Neural cell (in vitro differentiated cells): ENCODE results near the gene CKAP4. TPM values are rescaled to one million over a fixed set of nuclear protein-coding genes. Genes with fewer than 3 reads are reported as not detected.
"Not testable (repeated sequence)": the region's sequence is repeated elsewhere in the genome, so short reads cannot be mapped to it uniquely, and the experiment has no call there.

Experiments used
- H2AFZ ChIP-seq: fragments of 200-600, 300-800 bp; sonication (generic), shearing (Covaris generic); 2 replicates; pipeline ENCODE4 v1.6.0; 2014; ENCODE audit warnings: low read depth, mild to moderate bottlenecking, antibody characterized with exemption, low read length, moderate library complexity
- H3F3A ChIP-seq: fragments of 200-600 bp; shearing (Covaris generic); 2 replicates; pipeline ENCODE4 v1.6.1; 2016; ENCODE audit warnings: mild to moderate bottlenecking, moderate library complexity, mixed read lengths, antibody characterized with exemption, low read length; ENCODE audit not compliant: insufficient read depth, poor library complexity, severe bottlenecking
- H3K27ac ChIP-seq: fragments of 200-600, 300-800 bp; sonication (generic), shearing (Covaris generic); 2 replicates; pipeline ENCODE4 v1.5.1; 2014; ENCODE audit warnings: mild to moderate bottlenecking, low read length, moderate library complexity
- H3K27me3 ChIP-seq: fragments of 300-800, 200-600 bp; sonication (generic), shearing (Covaris generic); 2 replicates; pipeline ENCODE4 v1.6.0; 2014; ENCODE audit warnings: mild to moderate bottlenecking, low read depth, low read length, moderate library complexity; ENCODE audit not compliant: insufficient read depth
- H3K36me3 ChIP-seq: fragments of 300-800, 200-600 bp; sonication (generic), shearing (Covaris generic); 2 replicates; pipeline ENCODE4 v1.5.1; 2014; ENCODE audit warnings: mild to moderate bottlenecking, antibody characterized with exemption, low read length, moderate library complexity; ENCODE audit not compliant: insufficient read depth
- H3K4me2 ChIP-seq: fragments of 300-800, 200-600 bp; sonication (generic), shearing (Covaris generic); 2 replicates; pipeline ENCODE4 v1.6.0; 2014; ENCODE audit warnings: mild to moderate bottlenecking, low read length
- H3K4me3 ChIP-seq: fragments of 300-800, 200-600 bp; sonication (generic), shearing (Covaris generic); 2 replicates; pipeline ENCODE4 v1.5.1; 2014; ENCODE audit warnings: mild to moderate bottlenecking, low read length, moderate library complexity
- H3K79me2 ChIP-seq: fragments of 200-600 bp; shearing (Covaris generic); replicated peaks from 2 replicates; pipeline ENCODE4 v1.6.0; 2014; ENCODE audit warnings: mild to moderate bottlenecking, low read length, moderate library complexity; ENCODE audit not compliant: insufficient read depth
- H3K9ac ChIP-seq: fragments of 300-800, 200-600 bp; sonication (generic), shearing (Covaris generic); 2 replicates; pipeline ENCODE4 v1.6.1; 2016; ENCODE audit warnings: mild to moderate bottlenecking, low read length, mixed read lengths
- H3K9me2 ChIP-seq: fragments of 200-600 bp; shearing (Covaris generic); 2 replicates; pipeline ENCODE4 v1.6.1; 2016; ENCODE audit warnings: mild to moderate bottlenecking, low read length, mixed read lengths; ENCODE audit not compliant: insufficient read depth
- H3K9me3 ChIP-seq: fragments of 200-600, 300-800 bp; sonication (generic), shearing (Covaris generic); 2 replicates; pipeline ENCODE4 v1.6.1; 2016; ENCODE audit warnings: mild to moderate bottlenecking, mixed run types, low read length, moderate library complexity, mixed read lengths
- H4K20me1 ChIP-seq: fragments of 200-600 bp; shearing (Covaris generic); 2 replicates; pipeline ENCODE4 v1.6.1; 2016; ENCODE audit warnings: mild to moderate bottlenecking, mixed run types; ENCODE audit not compliant: insufficient read depth
- EP300 ChIP-seq: fragments of 450-650 bp; conservative IDR thresholded peaks from 2 replicates; pipeline ENCODE4 v1.6.1; 2014; ENCODE audit warnings: antibody characterized with exemption, mild to moderate bottlenecking, moderate library complexity; ENCODE audit not compliant: poor library complexity, severe bottlenecking
- EZH2 ChIP-seq: fragments of 200-600, 300-800 bp; shearing (Covaris generic), sonication (generic); IDR thresholded peaks from 2 replicates; pipeline ENCODE4 v1.6.1; 2014; ENCODE audit warnings: antibody characterized with exemption, low read length, borderline replicate concordance, mild to moderate bottlenecking; ENCODE audit not compliant: insufficient read depth, poor library complexity, severe bottlenecking
- MXI1 ChIP-seq: fragments of 450-650 bp; conservative IDR thresholded peaks from 2 replicates; pipeline ENCODE4 v1.6.1; 2014; ENCODE audit warnings: antibody characterized with exemption, mild to moderate bottlenecking; ENCODE audit not compliant: poor library complexity, severe bottlenecking
- POLR2AphosphoS5 ChIP-seq: IDR thresholded peaks from 2 replicates; pipeline ENCODE4 v1.6.1; 2012
- RAD21 ChIP-seq: fragments of 450-650 bp; conservative IDR thresholded peaks from 2 replicates; pipeline ENCODE4 v1.6.1; 2014; ENCODE audit warnings: antibody characterized with exemption, mild to moderate bottlenecking, moderate library complexity
- SMC3 ChIP-seq: fragments of 450-650 bp; conservative IDR thresholded peaks from 2 replicates; pipeline ENCODE4 v1.6.1; 2014; ENCODE audit warnings: antibody characterized with exemption, mild to moderate bottlenecking, moderate library complexity; ENCODE audit not compliant: poor library complexity
- TAF1 ChIP-seq: IDR thresholded peaks from 2 replicates; pipeline ENCODE4 v1.6.1; 2012; ENCODE audit warnings: low read depth
- polyA plus RNA-seq: library from polyadenylated mRNA; depleted of rRNA; stranded (reverse); fragments of >200 nt; gene quantifications from 2 replicates; pipeline ENCODE4 v1.2.3, GENCODE V29; 2014
- TF ChIP-seq, protein P1 (sequence below): fragments of 450-650 bp; IDR thresholded peaks from 2 replicates; pipeline ENCODE4 v1.5.1; 2014; ENCODE audit warnings: antibody characterized with exemption, mild to moderate bottlenecking, moderate library complexity; ENCODE audit not compliant: poor library complexity, severe bottlenecking
- TF ChIP-seq, protein P2 (sequence below): IDR thresholded peaks from 2 replicates; pipeline ENCODE4 v1.6.1; 2012; ENCODE audit warnings: borderline replicate concordance

The CKAP4 gene
- polyA plus RNA-seq, 1 donor from 2014 or later, result 50.0 TPM

GRCh38 chr12:106287364-106287763 lies 39.5 kb upstream of the CKAP4 start:
- Histone ChIP-seq H4K20me1 (no peaks in the 10 kb centered on the region), H3K27me3 (no peaks in the 10 kb centered on the region), H3K9me3 (no peaks in the 10 kb centered on the region), H3K4me3 (no peak overlapping the region), H3K36me3 (no peaks in the 10 kb centered on the region), H3F3A (no peaks in the 10 kb centered on the region), H3K79me2 (no peaks in the 10 kb centered on the region), H2AFZ (no peak overlapping the region), H3K4me2 (no peak overlapping the region), H3K9ac (no peak overlapping the region), H3K9me2 (no peaks in the 10 kb centered on the region), H3K27ac (no peak overlapping the region)
- TF ChIP-seq RAD21 (no peak), MXI1 (no peak), SMC3 (no peak), EP300 (no peak), TAF1 (no peak), EZH2 (no peak), POLR2AphosphoS5 (no peak)
- TF ChIP-seq, protein P1, sequence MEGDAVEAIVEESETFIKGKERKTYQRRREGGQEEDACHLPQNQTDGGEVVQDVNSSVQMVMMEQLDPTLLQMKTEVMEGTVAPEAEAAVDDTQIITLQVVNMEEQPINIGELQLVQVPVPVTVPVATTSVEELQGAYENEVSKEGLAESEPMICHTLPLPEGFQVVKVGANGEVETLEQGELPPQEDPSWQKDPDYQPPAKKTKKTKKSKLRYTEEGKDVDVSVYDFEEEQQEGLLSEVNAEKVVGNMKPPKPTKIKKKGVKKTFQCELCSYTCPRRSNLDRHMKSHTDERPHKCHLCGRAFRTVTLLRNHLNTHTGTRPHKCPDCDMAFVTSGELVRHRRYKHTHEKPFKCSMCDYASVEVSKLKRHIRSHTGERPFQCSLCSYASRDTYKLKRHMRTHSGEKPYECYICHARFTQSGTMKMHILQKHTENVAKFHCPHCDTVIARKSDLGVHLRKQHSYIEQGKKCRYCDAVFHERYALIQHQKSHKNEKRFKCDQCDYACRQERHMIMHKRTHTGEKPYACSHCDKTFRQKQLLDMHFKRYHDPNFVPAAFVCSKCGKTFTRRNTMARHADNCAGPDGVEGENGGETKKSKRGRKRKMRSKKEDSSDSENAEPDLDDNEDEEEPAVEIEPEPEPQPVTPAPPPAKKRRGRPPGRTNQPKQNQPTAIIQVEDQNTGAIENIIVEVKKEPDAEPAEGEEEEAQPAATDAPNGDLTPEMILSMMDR, result no peak
- TF ChIP-seq, protein P2, sequence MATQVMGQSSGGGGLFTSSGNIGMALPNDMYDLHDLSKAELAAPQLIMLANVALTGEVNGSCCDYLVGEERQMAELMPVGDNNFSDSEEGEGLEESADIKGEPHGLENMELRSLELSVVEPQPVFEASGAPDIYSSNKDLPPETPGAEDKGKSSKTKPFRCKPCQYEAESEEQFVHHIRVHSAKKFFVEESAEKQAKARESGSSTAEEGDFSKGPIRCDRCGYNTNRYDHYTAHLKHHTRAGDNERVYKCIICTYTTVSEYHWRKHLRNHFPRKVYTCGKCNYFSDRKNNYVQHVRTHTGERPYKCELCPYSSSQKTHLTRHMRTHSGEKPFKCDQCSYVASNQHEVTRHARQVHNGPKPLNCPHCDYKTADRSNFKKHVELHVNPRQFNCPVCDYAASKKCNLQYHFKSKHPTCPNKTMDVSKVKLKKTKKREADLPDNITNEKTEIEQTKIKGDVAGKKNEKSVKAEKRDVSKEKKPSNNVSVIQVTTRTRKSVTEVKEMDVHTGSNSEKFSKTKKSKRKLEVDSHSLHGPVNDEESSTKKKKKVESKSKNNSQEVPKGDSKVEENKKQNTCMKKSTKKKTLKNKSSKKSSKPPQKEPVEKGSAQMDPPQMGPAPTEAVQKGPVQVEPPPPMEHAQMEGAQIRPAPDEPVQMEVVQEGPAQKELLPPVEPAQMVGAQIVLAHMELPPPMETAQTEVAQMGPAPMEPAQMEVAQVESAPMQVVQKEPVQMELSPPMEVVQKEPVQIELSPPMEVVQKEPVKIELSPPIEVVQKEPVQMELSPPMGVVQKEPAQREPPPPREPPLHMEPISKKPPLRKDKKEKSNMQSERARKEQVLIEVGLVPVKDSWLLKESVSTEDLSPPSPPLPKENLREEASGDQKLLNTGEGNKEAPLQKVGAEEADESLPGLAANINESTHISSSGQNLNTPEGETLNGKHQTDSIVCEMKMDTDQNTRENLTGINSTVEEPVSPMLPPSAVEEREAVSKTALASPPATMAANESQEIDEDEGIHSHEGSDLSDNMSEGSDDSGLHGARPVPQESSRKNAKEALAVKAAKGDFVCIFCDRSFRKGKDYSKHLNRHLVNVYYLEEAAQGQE, result no peak

DNA sequence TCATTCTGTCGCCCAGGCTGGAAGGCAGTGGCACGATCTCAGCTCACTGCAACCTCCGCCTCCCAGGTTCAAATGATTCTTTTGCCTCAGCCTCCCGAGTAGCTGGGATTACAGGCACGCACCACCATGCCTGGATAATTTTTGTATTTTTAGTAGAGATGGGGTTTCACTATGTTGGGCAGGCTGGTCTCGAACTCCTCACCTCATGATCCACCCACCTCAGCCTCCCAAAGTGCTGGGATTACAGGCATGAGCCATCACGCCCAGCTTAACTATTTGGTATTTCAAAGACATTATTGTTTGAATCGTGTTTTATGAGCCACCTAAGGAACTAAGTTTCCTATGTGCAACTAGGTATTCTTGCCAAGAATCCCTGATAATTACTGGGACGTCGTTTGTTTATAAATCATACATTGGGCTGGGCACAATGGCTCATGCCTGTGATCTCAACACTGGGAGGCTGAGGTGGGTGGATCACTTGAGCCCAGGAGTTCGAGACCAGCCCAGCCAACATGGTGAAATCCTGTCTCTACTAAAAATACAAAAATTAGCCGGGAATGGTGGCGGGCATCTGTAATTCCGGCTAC lies 38.8 kb upstream of the CKAP4 start:
- H3K4me2 ChIP-seq, H4K20me1 ChIP-seq, H3K4me3 ChIP-seq, H3K9ac ChIP-seq, H3K9me2 ChIP-seq, H2AFZ ChIP-seq, H3K27ac ChIP-seq, H3K27me3 ChIP-seq, H3K36me3 ChIP-seq, H3K9me3 ChIP-seq, H3F3A ChIP-seq, H3K79me2 ChIP-seq: not testable (repeated sequence)

DNA sequence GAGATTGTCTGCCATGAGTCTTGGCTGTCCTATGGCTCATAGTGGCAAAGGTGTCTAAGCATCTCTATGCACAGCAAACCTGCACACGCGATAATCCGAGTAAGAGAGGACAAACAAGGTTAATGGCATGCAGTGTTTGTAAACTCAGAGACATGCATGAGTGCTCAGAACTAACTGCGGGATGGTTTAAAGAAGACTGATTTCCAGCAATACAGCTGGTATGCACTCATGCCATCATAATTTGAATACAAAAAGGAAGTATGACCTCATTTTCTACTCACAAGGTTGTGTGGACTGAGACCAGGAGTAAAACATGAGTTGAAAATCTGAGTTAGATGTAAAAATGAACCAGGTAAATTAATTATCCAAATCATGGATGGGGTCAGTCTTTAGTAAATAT lies 38.2 kb upstream of the CKAP4 start:
- Histone ChIP-seq H2AFZ (no peak overlapping the region), H3K9me2 (no peaks in the 10 kb centered on the region), H3K4me2 (no peak overlapping the region), H3K4me3 (no peak overlapping the region), H3K36me3 (no peaks in the 10 kb centered on the region), H3K79me2 (no peaks in the 10 kb centered on the region), H3F3A (no peaks in the 10 kb centered on the region), H3K27ac (no peak overlapping the region), H4K20me1 (no peaks in the 10 kb centered on the region), H3K9ac (no peak overlapping the region), H3K27me3 (no peaks in the 10 kb centered on the region), H3K9me3 (no peaks in the 10 kb centered on the region)
- TF ChIP-seq EP300 (no peak), POLR2AphosphoS5 (no peak), TAF1 (no peak), SMC3 (no peak), MXI1 (no peak), RAD21 (no peak), EZH2 (no peak)
- TF ChIP-seq, protein P2, result no peak
- TF ChIP-seq, protein P1, result no peak
